Measurements from ENCODE around the gene DSTYK. TPM values are rescaled to one million over a fixed set of nuclear protein-coding genes. Genes with fewer than 3 reads are reported as not detected.

DSTYK gene
- total and polyA plus RNA-seq, 2 donors: 8.6 to 15.5 TPM

GRCh38 chr1:205225901-205226765, 14.6 kb upstream of the DSTYK start:
- 59% methylated on average over 11 of the region's 11 CpGs for WGBS
- no peaks in the 10 kb centered on the region for H3K36me3 ChIP-seq (ENCODE audit: insufficient read depth)
- H3K4me1 ChIP-seq (ENCODE audit: insufficient read depth): no peaks in the 10 kb centered on the region
- no peak overlapping the region for H3K27ac ChIP-seq (ENCODE audit: low read depth)
- DNase-seq (ENCODE audit: extremely low spot score): no peak
- no peak overlapping the region for H3K4me3 ChIP-seq (ENCODE audit: low read depth, low read length)

GRCh38 chr1:205224736-205225135, 13.2 kb upstream of the DSTYK start:
- Histone ChIP-seq H3K4me3 (ENCODE audit: low read depth, low read length) (no peak overlapping the region), H3K4me1 (ENCODE audit: insufficient read depth) (no peaks in the 10 kb centered on the region), H3K36me3 (ENCODE audit: insufficient read depth) (no peaks in the 10 kb centered on the region), H3K27ac (ENCODE audit: low read depth) (no peak overlapping the region)
- no peak for DNase-seq (ENCODE audit: extremely low spot score)

- no peaks in the 10 kb centered on the region for H3K4me1 ChIP-seq (ENCODE audit: insufficient read depth)
- H3K4me3 ChIP-seq (ENCODE audit: low read depth, low read length): no peak overlapping the region
- WGBS: 56% methylated on average over 2 of the region's 2 CpGs
- no peaks in the 10 kb centered on the region for H3K36me3 ChIP-seq (ENCODE audit: insufficient read depth)
- no peak overlapping the region for H3K27ac ChIP-seq (ENCODE audit: low read depth)
- DNase-seq (ENCODE audit: extremely low spot score): no peak
These were observed 8.9 kb upstream of the DSTYK start for GRCh38 chr1:205220421-205220820.

- 76% methylated on average over 3 of the region's 3 CpGs for WGBS
- Histone ChIP-seq H3K4me3 (ENCODE audit: low read depth, low read length) (no peak overlapping the region), H3K27ac (ENCODE audit: low read depth) (no peak overlapping the region), H3K4me1 (ENCODE audit: insufficient read depth) (no peaks in the 10 kb centered on the region), H3K36me3 (ENCODE audit: insufficient read depth) (no peaks in the 10 kb centered on the region)
- no peak for DNase-seq (ENCODE audit: extremely low spot score)
These were observed 5.9 kb upstream of the DSTYK start for GRCh38 chr1:205217418-205217817.

DNA sequence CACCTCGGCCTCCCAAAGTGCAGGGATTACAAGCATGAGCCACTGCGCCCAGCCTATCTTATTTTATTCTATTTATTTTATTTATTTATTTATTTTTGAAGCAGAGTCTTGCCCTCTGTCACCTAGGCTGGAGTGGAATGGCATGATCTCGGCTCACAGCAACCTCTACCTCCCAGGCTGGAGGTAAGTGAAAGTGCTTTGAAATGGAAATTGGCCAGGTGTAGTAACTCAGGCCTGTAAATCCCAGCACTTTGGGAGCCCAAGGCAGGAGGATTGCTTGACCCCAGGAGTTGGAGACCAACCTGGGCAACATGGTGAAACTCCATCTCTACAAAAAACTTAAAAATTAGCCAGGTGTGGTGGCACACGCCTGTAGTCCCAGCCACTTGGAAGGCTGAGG, 5.1 kb upstream of the DSTYK start:
- 85% methylated on average over 4 of the region's 4 CpGs for WGBS

GRCh38 chr1:205214756-205215155, 3.3 kb upstream of the DSTYK start:
- DNase-seq (ENCODE audit: extremely low spot score): no peak
- no peak overlapping the region for H3K27ac ChIP-seq (ENCODE audit: low read depth)
- no peaks in the 10 kb centered on the region for H3K36me3 ChIP-seq (ENCODE audit: insufficient read depth)
- H3K4me1 ChIP-seq (ENCODE audit: insufficient read depth): no peaks in the 10 kb centered on the region
- WGBS: 28% methylated on average over 1 of the region's 1 CpG
- no peak overlapping the region for H3K4me3 ChIP-seq (ENCODE audit: low read depth, low read length)

More for the DNA sequence above, 5.1 kb upstream of the DSTYK start:
- H3K27ac ChIP-seq (ENCODE audit: low read depth): no peak overlapping the region
- H3K36me3 ChIP-seq (ENCODE audit: insufficient read depth): no peaks in the 10 kb centered on the region
- no peak for DNase-seq (ENCODE audit: extremely low spot score)
- H3K4me3 ChIP-seq (ENCODE audit: low read depth, low read length): no peak overlapping the region
- no peaks in the 10 kb centered on the region for H3K4me1 ChIP-seq (ENCODE audit: insufficient read depth)

DNA sequence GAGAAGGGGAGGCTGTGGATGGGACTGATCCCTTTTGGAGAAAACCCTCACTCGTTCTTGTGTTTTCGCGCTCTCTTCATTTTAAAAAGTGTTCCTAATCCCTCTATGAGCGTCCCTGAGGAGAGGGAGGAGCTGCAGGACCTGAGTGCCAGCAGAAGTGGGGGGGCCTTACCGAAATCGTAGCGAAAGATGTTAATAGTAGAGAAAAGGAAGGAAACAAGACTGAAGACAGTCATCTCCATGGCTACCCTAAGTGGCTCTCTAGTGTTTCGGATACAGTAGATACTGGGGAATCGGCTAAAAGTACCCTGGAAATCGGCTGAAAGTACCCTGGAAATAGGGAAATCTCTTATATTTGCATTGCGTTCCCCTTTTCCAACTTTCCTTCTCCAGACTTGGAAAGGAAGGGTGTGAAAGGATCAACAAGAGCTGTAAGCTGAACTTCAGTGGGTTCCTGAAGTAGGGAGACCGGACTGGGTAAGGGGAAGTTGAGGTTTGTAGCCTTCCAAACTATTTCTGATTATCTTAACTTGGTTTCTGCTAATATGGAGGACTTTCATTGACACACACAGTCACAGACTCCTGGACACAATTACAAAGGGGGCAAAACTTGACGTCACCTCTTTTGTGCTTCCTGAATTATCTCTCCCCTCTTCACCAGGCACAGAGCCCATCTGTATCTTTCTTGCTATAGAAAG, 486 bp upstream of the DSTYK start:
- no peaks in the 10 kb centered on the region for H3K36me3 ChIP-seq (ENCODE audit: insufficient read depth)
- peak overlapping the region; percentile 65 for H3K27ac ChIP-seq (ENCODE audit: low read depth)
- no peak for DNase-seq (ENCODE audit: extremely low spot score)
- no peaks in the 10 kb centered on the region for H3K4me1 ChIP-seq (ENCODE audit: insufficient read depth)
- 51% methylated on average over 13 of the region's 13 CpGs for WGBS
- H3K4me3 ChIP-seq (ENCODE audit: low read depth, low read length): peak overlapping the region; percentile 1

GRCh38 chr1:205210756-205211168, 740 bp downstream of the DSTYK start:
- Histone ChIP-seq H3K4me3 (ENCODE audit: low read depth, low read length) (peak overlapping the region; percentile 83), H3K36me3 (ENCODE audit: insufficient read depth) (no peaks in the 10 kb centered on the region), H3K4me1 (ENCODE audit: insufficient read depth) (no peaks in the 10 kb centered on the region), H3K27ac (ENCODE audit: low read depth) (peak overlapping the region; percentile 83)
- DNase-seq (ENCODE audit: extremely low spot score): no peak
- under 1% methylated on average over 31 of the region's 31 CpGs for WGBS

GRCh38 chr1:205208811-205209210, 2.7 kb downstream of the DSTYK start:
- no peaks in the 10 kb centered on the region for H3K36me3 ChIP-seq (ENCODE audit: insufficient read depth)
- H3K27ac ChIP-seq (ENCODE audit: low read depth): no peak overlapping the region
- H3K4me1 ChIP-seq (ENCODE audit: insufficient read depth): no peaks in the 10 kb centered on the region
- no peak overlapping the region for H3K4me3 ChIP-seq (ENCODE audit: low read depth, low read length)
- WGBS: 91% methylated on average over 3 of the region's 3 CpGs
- DNase-seq (ENCODE audit: extremely low spot score): no peak

- no peak overlapping the region for H3K4me3 ChIP-seq (ENCODE audit: low read depth, low read length)
- H3K27ac ChIP-seq (ENCODE audit: low read depth): no peak overlapping the region
- no peak for DNase-seq (ENCODE audit: extremely low spot score)
- no peaks in the 10 kb centered on the region for H3K36me3 ChIP-seq (ENCODE audit: insufficient read depth)
- H3K4me1 ChIP-seq (ENCODE audit: insufficient read depth): no peaks in the 10 kb centered on the region
These were observed 6.4 kb downstream of the DSTYK start for GRCh38 chr1:205205055-205205454.

DNA sequence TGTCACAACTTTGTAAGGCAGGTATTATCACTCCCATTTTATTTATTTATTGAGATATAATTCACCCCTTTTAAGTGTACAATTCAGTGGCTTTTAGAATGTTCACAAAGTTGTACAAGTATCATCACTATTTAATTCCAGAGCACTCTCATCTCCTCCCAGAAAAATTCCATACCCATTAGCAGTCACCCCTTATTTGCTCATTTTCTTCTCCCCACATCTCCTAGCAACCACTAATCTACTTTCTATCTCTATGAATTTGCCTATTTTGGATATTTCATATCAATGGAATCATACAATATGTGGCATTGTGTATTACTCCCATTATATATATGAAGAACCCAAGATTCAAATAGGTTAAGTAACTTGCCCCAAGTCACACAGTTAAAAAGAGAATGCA, 7.0 kb downstream of the DSTYK start:
- Histone ChIP-seq H3K36me3 (ENCODE audit: insufficient read depth) (no peaks in the 10 kb centered on the region), H3K4me3 (ENCODE audit: low read depth, low read length) (no peak overlapping the region), H3K4me1 (ENCODE audit: insufficient read depth) (no peaks in the 10 kb centered on the region), H3K27ac (ENCODE audit: low read depth) (no peak overlapping the region)
- no peak for DNase-seq (ENCODE audit: extremely low spot score)

GRCh38 chr1:205199931-205200299, 11.6 kb downstream of the DSTYK start:
- no peaks in the 10 kb centered on the region for H3K4me1 ChIP-seq (ENCODE audit: insufficient read depth)
- no peak overlapping the region for H3K4me3 ChIP-seq (ENCODE audit: low read depth, low read length)
- 95% methylated on average over 7 of the region's 7 CpGs for WGBS
- H3K36me3 ChIP-seq (ENCODE audit: insufficient read depth): no peaks in the 10 kb centered on the region
- DNase-seq (ENCODE audit: extremely low spot score): no peak
- H3K27ac ChIP-seq (ENCODE audit: low read depth): no peak overlapping the region

DNA sequence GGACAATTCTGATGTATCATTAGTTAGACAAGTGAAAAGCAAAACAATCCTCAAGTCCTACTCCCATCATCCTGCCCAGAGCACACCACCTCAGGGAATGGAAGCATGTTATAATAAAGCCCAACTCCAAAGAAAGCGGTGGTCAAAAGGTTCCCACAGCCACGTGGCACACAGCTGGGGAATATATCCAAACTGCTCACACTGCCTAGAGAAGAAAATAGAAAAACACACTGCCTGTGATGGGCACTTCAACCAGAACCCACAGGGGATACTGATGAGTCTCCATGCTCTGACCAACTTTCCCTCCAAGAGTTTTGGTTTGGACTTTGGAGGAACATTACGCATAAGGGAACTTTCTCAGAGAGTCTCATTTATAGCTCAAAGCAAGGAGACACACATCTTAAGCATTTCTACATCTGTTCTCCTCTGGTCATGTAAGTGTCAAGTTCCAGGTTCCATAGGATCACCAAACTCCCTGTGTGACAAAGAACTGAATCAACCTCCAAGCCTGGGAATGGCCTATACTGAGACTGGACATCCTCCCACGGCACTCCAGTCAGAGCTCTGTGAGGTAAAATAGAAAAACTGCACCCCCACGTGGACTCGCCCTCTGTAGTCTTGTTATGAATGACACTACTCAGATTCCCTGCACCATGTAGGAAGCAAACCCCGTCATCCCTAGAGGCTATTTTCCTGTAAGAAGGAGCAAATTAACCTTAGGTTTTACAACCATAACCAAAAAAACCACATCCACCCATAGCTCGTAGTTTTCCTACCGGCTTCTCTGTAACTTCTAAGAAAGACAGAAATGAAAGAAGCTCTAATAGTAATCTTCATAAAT, 12.2 kb downstream of the DSTYK start:
- 82% methylated on average over 9 of the region's 9 CpGs for WGBS
- no peak overlapping the region for H3K27ac ChIP-seq (ENCODE audit: low read depth)
- no peak overlapping the region for H3K4me3 ChIP-seq (ENCODE audit: low read depth, low read length)
- no peaks in the 10 kb centered on the region for H3K36me3 ChIP-seq (ENCODE audit: insufficient read depth)
- DNase-seq (ENCODE audit: extremely low spot score): no peak
- no peaks in the 10 kb centered on the region for H3K4me1 ChIP-seq (ENCODE audit: insufficient read depth)

GRCh38 chr1:205192287-205192686, 19.2 kb downstream of the DSTYK start:
- H3K4me1 ChIP-seq (ENCODE audit: insufficient read depth): no peaks in the 10 kb centered on the region
- H3K36me3 ChIP-seq (ENCODE audit: insufficient read depth): no peaks in the 10 kb centered on the region
- H3K4me3 ChIP-seq (ENCODE audit: low read depth, low read length): no peak overlapping the region
- no peak overlapping the region for H3K27ac ChIP-seq (ENCODE audit: low read depth)
- 95% methylated on average over 8 of the region's 8 CpGs for WGBS
- DNase-seq (ENCODE audit: extremely low spot score): no peak

All from urinary bladder (tissue), 4 donors.